ENCODE measurements around the gene RCC1. TPM values are rescaled to one million over a fixed set of nuclear protein-coding genes. Genes with fewer than 3 reads are reported as not detected.
"Not testable (repeated sequence)": the region's sequence is repeated elsewhere in the genome, so short reads cannot be mapped to it uniquely, and the experiment has no call there.

Gene RCC1
- total and polyA plus RNA-seq, 9 donors, result 13.2 to 34.3 (median 17.4) TPM

DNA sequence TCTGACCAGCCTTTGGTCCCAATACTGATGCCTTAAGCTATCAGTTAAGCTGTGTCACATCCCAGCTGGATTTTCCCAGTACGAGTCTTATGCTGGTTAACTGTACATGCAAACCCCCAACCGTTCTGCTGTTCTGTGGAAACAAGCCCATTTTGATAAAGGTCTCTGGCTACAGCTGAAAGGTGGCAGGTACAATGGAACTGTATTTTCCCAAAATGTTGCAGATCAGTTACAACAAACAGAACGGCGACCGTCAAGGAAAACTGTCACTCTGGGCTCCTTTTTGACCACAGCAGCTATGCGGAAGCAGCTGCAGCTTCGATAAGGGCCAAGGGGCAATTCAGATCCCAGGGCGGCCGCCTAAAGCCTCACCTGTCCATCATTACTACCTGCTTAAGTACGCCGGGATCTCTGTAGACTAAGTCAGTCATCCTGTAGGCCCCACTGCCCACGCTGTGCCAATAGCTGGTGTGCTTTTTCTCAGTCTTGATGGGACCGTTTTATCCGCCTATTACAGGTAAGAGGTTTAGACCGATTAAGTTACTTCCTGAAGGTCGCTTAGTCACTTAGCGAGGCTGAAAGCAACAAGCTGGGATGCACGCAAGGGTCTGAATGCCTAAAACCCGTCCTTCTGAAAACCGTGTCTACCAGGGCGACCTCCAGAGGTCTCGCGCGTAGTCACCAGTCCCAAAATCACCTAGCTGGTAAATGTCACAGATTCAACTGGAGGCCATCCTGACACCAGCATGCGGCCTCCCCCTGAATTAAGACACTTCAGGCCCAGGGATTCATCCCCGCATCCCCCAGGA, 75.1 kb downstream of the RCC1 start:
- Histone ChIP-seq H3K36me3 (no peaks in the 10 kb centered on the region), H3K9me3 (no peaks in the 10 kb centered on the region), H3K4me1 (ENCODE audit: insufficient read depth) (peaks cover 2% of the 10 kb centered on the region), H3K4me3 (peak overlapping the region; percentile 84), H3K27ac (peak overlapping the region; percentile 56 to 73), H3K27me3 (no peaks in the 10 kb centered on the region)
- TF ChIP-seq, protein P1, sequence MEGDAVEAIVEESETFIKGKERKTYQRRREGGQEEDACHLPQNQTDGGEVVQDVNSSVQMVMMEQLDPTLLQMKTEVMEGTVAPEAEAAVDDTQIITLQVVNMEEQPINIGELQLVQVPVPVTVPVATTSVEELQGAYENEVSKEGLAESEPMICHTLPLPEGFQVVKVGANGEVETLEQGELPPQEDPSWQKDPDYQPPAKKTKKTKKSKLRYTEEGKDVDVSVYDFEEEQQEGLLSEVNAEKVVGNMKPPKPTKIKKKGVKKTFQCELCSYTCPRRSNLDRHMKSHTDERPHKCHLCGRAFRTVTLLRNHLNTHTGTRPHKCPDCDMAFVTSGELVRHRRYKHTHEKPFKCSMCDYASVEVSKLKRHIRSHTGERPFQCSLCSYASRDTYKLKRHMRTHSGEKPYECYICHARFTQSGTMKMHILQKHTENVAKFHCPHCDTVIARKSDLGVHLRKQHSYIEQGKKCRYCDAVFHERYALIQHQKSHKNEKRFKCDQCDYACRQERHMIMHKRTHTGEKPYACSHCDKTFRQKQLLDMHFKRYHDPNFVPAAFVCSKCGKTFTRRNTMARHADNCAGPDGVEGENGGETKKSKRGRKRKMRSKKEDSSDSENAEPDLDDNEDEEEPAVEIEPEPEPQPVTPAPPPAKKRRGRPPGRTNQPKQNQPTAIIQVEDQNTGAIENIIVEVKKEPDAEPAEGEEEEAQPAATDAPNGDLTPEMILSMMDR (IDR thresholded peaks at IDR 0.05), result no peak
- TF ChIP-seq EP300 (IDR thresholded peaks at IDR 0.05) (no peak), POLR2A (IDR thresholded peaks at IDR 0.05) (no peak)
- WGBS, 3 donors, result 0 to 1% (median 1%) methylated on average over 26 of the region's 26 CpGs
- intact Hi-C loops (cut with DNase I), result no loop called here
- peak in 1 of 5 donors; percentile 29 for DNase-seq

- Histone ChIP-seq H3K27ac (peak overlapping the region; percentile 73 to 76), H3K4me1 (ENCODE audit: insufficient read depth) (peaks cover 2% of the 10 kb centered on the region), H3K9me3 (no peaks in the 10 kb centered on the region), H3K27me3 (no peaks in the 10 kb centered on the region), H3K36me3 (no peaks in the 10 kb centered on the region), H3K4me3 (peak overlapping the region; percentile 84)
- DNase-seq, result peak; percentile 94 to 97 (median 95)
- TF ChIP-seq, protein P1 (IDR thresholded peaks at IDR 0.05), result peak; percentile 14 to 49 (median 47)
- peak; percentile 86 for TF ChIP-seq POLR2A (IDR thresholded peaks at IDR 0.05)
- TF ChIP-seq EP300 (IDR thresholded peaks at IDR 0.05), result no peak
- intact Hi-C loops (cut with DNase I), result no loop called here
- WGBS, 3 donors, result 0% methylated on average over 74 to 75 of the region's 75 CpGs
Observed at GRCh38 chr1:28581531-28582247, 75.8 kb downstream of the RCC1 start.

GRCh38 chr1:28582248-28582615, 76.4 kb downstream of the RCC1 start:
- TF ChIP-seq, protein P1 (IDR thresholded peaks at IDR 0.05), result no peak
- TF ChIP-seq POLR2A (IDR thresholded peaks at IDR 0.05) (no peak), EP300 (IDR thresholded peaks at IDR 0.05) (no peak)
- DNase-seq, result peak in 1 of 5 donors; percentile 38
- Histone ChIP-seq H3K27me3 (no peaks in the 10 kb centered on the region), H3K4me1 (ENCODE audit: insufficient read depth) (peaks cover 2% of the 10 kb centered on the region), H3K36me3 (no peaks in the 10 kb centered on the region), H3K4me3 (peak overlapping the region; percentile 84), H3K27ac (peak overlapping the region; percentile 73 to 76), H3K9me3 (no peaks in the 10 kb centered on the region)
- intact Hi-C loops (cut with DNase I), result no loop called here
- 0 to 1% (median 1%) methylated on average over 10 of the region's 10 CpGs for WGBS, 3 donors

- H3K27me3 ChIP-seq; H3K4me3 ChIP-seq; H3K36me3 ChIP-seq; H3K9me3 ChIP-seq; intact Hi-C loops (cut with DNase I); DNase-seq; H3K27ac ChIP-seq; H3K4me1 ChIP-seq (ENCODE audit: insufficient read depth): not testable (repeated sequence)
- 93 to 95% (median 94%) methylated on average over 19 of the region's 19 CpGs for WGBS, 3 donors
Observed at GRCh38 chr1:28586585-28587391, 80.9 kb downstream of the RCC1 start.

Small RNAs within 50 kb of the gene (small RNA-seq; reads per million reads assigned to genes)
- gene RNU6ATAC27P (not detected), gene SNORA16A (not detected), gene SNORA44 (not detected), gene SNORA61 (not detected), gene SNORA73A (not detected), gene SNORA73B (5.3 reads per million, percentile 80 among the genes with 10 or more reads in this experiment), gene SNORD99 (37,722 reads per million, percentile 100 among the genes with 10 or more reads in this experiment)

Other genes starting within 250 kb of the RCC1 start
- gene SESN2, start 246.5 kb upstream of the RCC1 start, total RNA-seq, result 10 to 100 TPM; 17.8 to 79.9 (median 29.1) TPM
- 10 to 100 TPM in 1 of 2 donors, 1 to 10 TPM in 1; 7.4 to 15.2 TPM for gene SESN2, start 246.5 kb upstream of the RCC1 start, polyA plus RNA-seq
- gene MED18, start 177.0 kb upstream of the RCC1 start, total RNA-seq, result 10 to 100 TPM in 1 of 7 donors, 1 to 10 TPM in 6; 6.4 to 14.5 (median 8.6) TPM
- 10 to 100 TPM in 1 of 2 donors, 1 to 10 TPM in 1; 9.0 to 15.3 TPM for gene MED18, start 177.0 kb upstream of the RCC1 start, polyA plus RNA-seq
- gene PHACTR4, start 136.3 kb upstream of the RCC1 start, total RNA-seq, result 10 to 100 TPM; 20.1 to 37.7 (median 31.8) TPM
- 10 to 100 TPM; 20.3 to 50.8 TPM for gene PHACTR4, start 136.3 kb upstream of the RCC1 start, polyA plus RNA-seq
- gene TRNAU1AP, start 47.0 kb downstream of the RCC1 start, total RNA-seq, result 10 to 100 TPM; 18.8 to 27.7 (median 20.6) TPM
- 10 to 100 TPM; 20.7 to 37.6 TPM for gene TRNAU1AP, start 47.0 kb downstream of the RCC1 start, polyA plus RNA-seq
- 1 to 10 TPM in 2 of 7 donors, under 1 TPM in 4, not detected in 1; 0.36 to 4.2 (median 0.89) TPM for gene RAB42, start 86.2 kb downstream of the RCC1 start, total RNA-seq
- 1 to 10 TPM in 1 of 2 donors, under 1 TPM in 1; 0.82 to 1.3 TPM for gene RAB42, start 86.2 kb downstream of the RCC1 start, polyA plus RNA-seq
- gene TAF12, start 137.0 kb downstream of the RCC1 start, total RNA-seq, result 10 to 100 TPM; 15.4 to 26.4 (median 18.4) TPM
- 10 to 100 TPM; 21.7 to 39.4 TPM for gene TAF12, start 137.0 kb downstream of the RCC1 start, polyA plus RNA-seq
- gene RNU11, start 142.6 kb downstream of the RCC1 start, total RNA-seq, result not detected
- gene RNU11, start 142.6 kb downstream of the RCC1 start, polyA plus RNA-seq, result not detected
- 10 to 100 TPM in 5 of 7 donors, 1 to 10 TPM in 2; 6.3 to 18.3 (median 14.7) TPM for gene GMEB1, start 162.7 kb downstream of the RCC1 start, total RNA-seq
- 10 to 100 TPM in 1 of 2 donors, 1 to 10 TPM in 1; 6.8 to 13.2 TPM for gene GMEB1, start 162.7 kb downstream of the RCC1 start, polyA plus RNA-seq
- 10 to 100 TPM; 25.8 to 70.2 (median 54.8) TPM for gene YTHDF2, start 230.9 kb downstream of the RCC1 start, total RNA-seq
- gene YTHDF2, start 230.9 kb downstream of the RCC1 start, polyA plus RNA-seq, result 10 to 100 TPM; 31.2 to 58.5 TPM